ENCODE results near the gene RSPH3.
A peak's percentile ranks its signal among the peaks of the same experiment; 100 is the strongest.
"Not testable (repeated sequence)": the region's sequence is repeated elsewhere in the genome, so short reads cannot be mapped to it uniquely, and the experiment has no call there.

The RSPH3 gene

GRCh38 chr6:159017757-159018559 lies 18.0 kb upstream of the RSPH3 start:
- H3K27ac ChIP-seq (ENCODE audit: low read depth, low read length) = no peak overlapping the region

GRCh38 chr6:159014406-159014805 lies 14.4 kb upstream of the RSPH3 start:
- H3K9me3 ChIP-seq (ENCODE audit: low read length) = no peaks in the 10 kb centered on the region
- H3K4me1 ChIP-seq (ENCODE audit: insufficient read depth, low read length) = no peaks in the 10 kb centered on the region
- no peak overlapping the region for H3K4me3 ChIP-seq (ENCODE audit: low read depth in 1 of 2, low read length in 2 of 2)
- H3K36me3 ChIP-seq (ENCODE audit: insufficient read depth, low read length) = no peaks in the 10 kb centered on the region
- no peaks in the 10 kb centered on the region for H3K27me3 ChIP-seq (ENCODE audit: control insufficient read depth in 1 of 2, insufficient read depth in 2 of 2, low read length in 2 of 2)
- no peak overlapping the region for H3K9ac ChIP-seq (ENCODE audit: low read length)
- H3K27ac ChIP-seq (ENCODE audit: low read depth, low read length) = no peak overlapping the region

More at GRCh38 chr6:159017757-159018559, 18.0 kb upstream of the RSPH3 start:
- H3K9me3 ChIP-seq (ENCODE audit: low read length) = no peaks in the 10 kb centered on the region
- H3K4me1 ChIP-seq (ENCODE audit: insufficient read depth, low read length) = no peaks in the 10 kb centered on the region
- H3K4me3 ChIP-seq (ENCODE audit: low read depth in 1 of 2, low read length in 2 of 2) = no peak overlapping the region
- H3K27me3 ChIP-seq (ENCODE audit: control insufficient read depth in 1 of 2, insufficient read depth in 2 of 2, low read length in 2 of 2) = no peaks in the 10 kb centered on the region
- no peaks in the 10 kb centered on the region for H3K36me3 ChIP-seq (ENCODE audit: insufficient read depth, low read length)
- H3K9ac ChIP-seq (ENCODE audit: low read length) = no peak overlapping the region

DNA sequence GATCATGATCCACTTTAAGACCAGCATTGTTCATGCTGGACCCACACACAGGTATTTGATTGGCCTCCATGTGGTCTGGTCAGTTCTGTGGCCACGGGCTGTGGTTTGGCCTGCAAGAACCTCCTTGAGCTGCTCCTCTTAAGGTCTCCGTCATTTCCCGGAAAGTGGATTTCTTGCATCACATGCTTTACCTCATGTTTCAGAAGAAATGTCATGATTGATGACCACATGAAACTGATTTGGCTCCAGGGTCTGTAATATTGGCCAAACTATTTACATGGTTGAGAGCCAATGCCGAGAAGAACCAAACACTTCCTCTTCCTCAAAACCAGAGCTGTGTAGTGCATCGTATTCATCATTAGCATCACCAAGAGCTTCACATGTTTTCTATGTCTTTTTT lies 13.2 kb upstream of the RSPH3 start:
- no peaks in the 10 kb centered on the region for H3K4me1 ChIP-seq (ENCODE audit: insufficient read depth, low read length)
- H3K9me3 ChIP-seq (ENCODE audit: low read length) = no peaks in the 10 kb centered on the region
- no peak overlapping the region for H3K4me3 ChIP-seq (ENCODE audit: low read depth in 1 of 2, low read length in 2 of 2)
- H3K27me3 ChIP-seq (ENCODE audit: control insufficient read depth in 1 of 2, insufficient read depth in 2 of 2, low read length in 2 of 2) = no peaks in the 10 kb centered on the region
- H3K27ac ChIP-seq (ENCODE audit: low read depth, low read length) = no peak overlapping the region
- no peaks in the 10 kb centered on the region for H3K36me3 ChIP-seq (ENCODE audit: insufficient read depth, low read length)
- no peak overlapping the region for H3K9ac ChIP-seq (ENCODE audit: low read length)

GRCh38 chr6:159012201-159012600 lies 12.2 kb upstream of the RSPH3 start:
- Histone ChIP-seq H3K4me1 (ENCODE audit: insufficient read depth, low read length) (no peaks in the 10 kb centered on the region), H3K27me3 (ENCODE audit: control insufficient read depth in 1 of 2, insufficient read depth in 2 of 2, low read length in 2 of 2) (no peaks in the 10 kb centered on the region), H3K9me3 (ENCODE audit: low read length) (no peaks in the 10 kb centered on the region), H3K4me3 (ENCODE audit: low read depth in 1 of 2, low read length in 2 of 2) (no peak overlapping the region), H3K36me3 (ENCODE audit: insufficient read depth, low read length) (no peaks in the 10 kb centered on the region), H3K9ac (ENCODE audit: low read length) (no peak overlapping the region), H3K27ac (ENCODE audit: low read depth, low read length) (no peak overlapping the region)

- H3K27me3 ChIP-seq (ENCODE audit: control insufficient read depth in 1 of 2, insufficient read depth in 2 of 2, low read length in 2 of 2); H3K27ac ChIP-seq (ENCODE audit: low read depth, low read length); H3K4me3 ChIP-seq (ENCODE audit: low read depth in 1 of 2, low read length in 2 of 2): not testable (repeated sequence)
Observed at GRCh38 chr6:159010037-159010612, 10.1 kb upstream of the RSPH3 start.

DNA sequence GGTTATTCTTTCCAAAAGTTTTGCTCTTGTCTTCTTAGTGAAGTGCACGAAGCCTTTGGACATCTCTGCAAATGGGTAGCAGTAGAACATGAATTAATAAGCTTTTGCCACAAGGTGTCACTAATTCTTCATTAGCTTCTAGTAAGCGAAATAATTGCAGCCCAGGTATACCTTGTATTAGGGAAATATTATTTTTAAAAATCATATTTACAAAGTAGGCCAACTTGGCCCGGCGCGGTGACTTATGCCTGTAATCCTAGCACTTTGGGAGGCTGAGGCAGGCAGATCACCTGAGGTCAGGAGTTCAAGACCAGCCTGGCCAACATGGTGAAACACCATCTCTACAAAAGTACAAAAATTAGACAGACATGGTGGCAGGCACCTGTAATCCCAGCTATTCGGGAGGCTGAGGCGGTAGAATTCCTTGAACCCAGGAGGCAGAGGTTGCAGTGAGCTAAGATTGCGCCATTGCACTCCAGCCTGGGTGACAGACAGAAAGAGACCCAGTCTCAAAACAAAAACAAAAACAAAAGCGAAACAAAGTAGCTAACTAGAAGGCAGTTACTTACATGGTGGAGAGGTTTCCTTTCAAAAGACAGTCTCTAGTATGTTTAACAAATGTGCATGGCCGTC lies 8.8 kb upstream of the RSPH3 start:
- no peak overlapping the region for H3K9ac ChIP-seq (ENCODE audit: low read length)
- no peaks in the 10 kb centered on the region for H3K9me3 ChIP-seq (ENCODE audit: low read length)
- H3K36me3 ChIP-seq (ENCODE audit: insufficient read depth, low read length) = no peaks in the 10 kb centered on the region
- H3K4me3 ChIP-seq (ENCODE audit: low read depth in 1 of 2, low read length in 2 of 2) = no peak overlapping the region
- no peak overlapping the region for H3K27ac ChIP-seq (ENCODE audit: low read depth, low read length)
- no peaks in the 10 kb centered on the region for H3K27me3 ChIP-seq (ENCODE audit: control insufficient read depth in 1 of 2, insufficient read depth in 2 of 2, low read length in 2 of 2)
- H3K4me1 ChIP-seq (ENCODE audit: insufficient read depth, low read length) = no peaks in the 10 kb centered on the region

More at GRCh38 chr6:159010037-159010612, 10.1 kb upstream of the RSPH3 start:
- H3K9ac ChIP-seq (ENCODE audit: low read length); H3K4me1 ChIP-seq (ENCODE audit: insufficient read depth, low read length); H3K36me3 ChIP-seq (ENCODE audit: insufficient read depth, low read length); H3K9me3 ChIP-seq (ENCODE audit: low read length): not testable (repeated sequence)

DNA sequence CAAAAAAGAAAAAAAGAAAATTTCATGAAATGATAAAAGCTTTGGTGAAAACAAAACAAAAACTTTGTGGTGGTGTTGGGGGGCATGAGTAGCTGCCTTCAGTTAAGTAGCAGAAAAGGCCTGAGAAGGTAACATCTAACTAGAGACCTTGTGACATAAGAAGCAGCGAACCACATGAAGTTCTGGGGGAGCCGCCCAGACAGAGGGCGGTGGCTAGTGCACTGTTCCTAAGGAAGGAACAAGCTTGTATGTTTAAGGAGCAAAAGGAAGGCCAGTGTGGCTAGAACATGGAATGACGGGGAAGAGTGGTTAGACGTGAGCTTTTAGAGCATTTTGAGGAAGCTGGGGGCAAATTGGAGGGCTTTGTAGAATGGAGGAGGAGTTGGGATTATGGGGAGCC lies 7.5 kb upstream of the RSPH3 start:
- Histone ChIP-seq H3K9ac (ENCODE audit: low read length) (no peak overlapping the region), H3K27me3 (ENCODE audit: control insufficient read depth in 1 of 2, insufficient read depth in 2 of 2, low read length in 2 of 2) (no peaks in the 10 kb centered on the region), H3K4me1 (ENCODE audit: insufficient read depth, low read length) (no peaks in the 10 kb centered on the region), H3K36me3 (ENCODE audit: insufficient read depth, low read length) (no peaks in the 10 kb centered on the region), H3K4me3 (ENCODE audit: low read depth in 1 of 2, low read length in 2 of 2) (no peak overlapping the region), H3K27ac (ENCODE audit: low read depth, low read length) (no peak overlapping the region), H3K9me3 (ENCODE audit: low read length) (no peaks in the 10 kb centered on the region)

GRCh38 chr6:159005436-159005835 lies 5.4 kb upstream of the RSPH3 start:
- Histone ChIP-seq H3K27me3 (ENCODE audit: control insufficient read depth in 1 of 2, insufficient read depth in 2 of 2, low read length in 2 of 2) (no peaks in the 10 kb centered on the region), H3K4me3 (ENCODE audit: low read depth in 1 of 2, low read length in 2 of 2) (no peak overlapping the region), H3K27ac (ENCODE audit: low read depth, low read length) (no peak overlapping the region), H3K36me3 (ENCODE audit: insufficient read depth, low read length) (no peaks in the 10 kb centered on the region), H3K9me3 (ENCODE audit: low read length) (no peaks in the 10 kb centered on the region), H3K4me1 (ENCODE audit: insufficient read depth, low read length) (peaks cover 9% of the 10 kb centered on the region), H3K9ac (ENCODE audit: low read length) (no peak overlapping the region)

DNA sequence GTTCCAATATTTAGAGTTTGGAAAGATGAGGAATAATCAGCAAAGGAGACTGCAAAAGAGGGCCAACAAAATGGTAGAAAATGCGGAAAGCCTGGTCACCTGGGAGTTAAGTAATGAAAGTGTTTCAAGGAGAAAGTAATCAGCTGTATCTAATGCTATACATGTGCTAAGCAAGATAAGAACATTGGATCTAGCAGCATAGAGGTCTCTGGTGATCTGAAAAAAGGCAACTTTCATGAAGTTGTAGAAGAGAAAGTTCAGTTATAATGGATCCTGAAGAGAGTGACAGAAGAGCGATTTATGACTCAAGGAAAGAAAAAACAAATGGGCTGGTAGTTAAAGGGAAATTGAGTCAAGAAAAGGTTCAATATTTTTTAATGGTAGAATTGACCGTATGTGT lies 4.6 kb upstream of the RSPH3 start:
- no peaks in the 10 kb centered on the region for H3K36me3 ChIP-seq (ENCODE audit: insufficient read depth, low read length)
- no peak overlapping the region for H3K9ac ChIP-seq (ENCODE audit: low read length)
- H3K4me1 ChIP-seq (ENCODE audit: insufficient read depth, low read length) = peaks cover 11% of the 10 kb centered on the region
- H3K27me3 ChIP-seq (ENCODE audit: control insufficient read depth in 1 of 2, insufficient read depth in 2 of 2, low read length in 2 of 2) = no peaks in the 10 kb centered on the region
- H3K4me3 ChIP-seq (ENCODE audit: low read depth in 1 of 2, low read length in 2 of 2) = no peak overlapping the region
- H3K9me3 ChIP-seq (ENCODE audit: low read length) = no peaks in the 10 kb centered on the region
- H3K27ac ChIP-seq (ENCODE audit: low read depth, low read length) = no peak overlapping the region

DNA sequence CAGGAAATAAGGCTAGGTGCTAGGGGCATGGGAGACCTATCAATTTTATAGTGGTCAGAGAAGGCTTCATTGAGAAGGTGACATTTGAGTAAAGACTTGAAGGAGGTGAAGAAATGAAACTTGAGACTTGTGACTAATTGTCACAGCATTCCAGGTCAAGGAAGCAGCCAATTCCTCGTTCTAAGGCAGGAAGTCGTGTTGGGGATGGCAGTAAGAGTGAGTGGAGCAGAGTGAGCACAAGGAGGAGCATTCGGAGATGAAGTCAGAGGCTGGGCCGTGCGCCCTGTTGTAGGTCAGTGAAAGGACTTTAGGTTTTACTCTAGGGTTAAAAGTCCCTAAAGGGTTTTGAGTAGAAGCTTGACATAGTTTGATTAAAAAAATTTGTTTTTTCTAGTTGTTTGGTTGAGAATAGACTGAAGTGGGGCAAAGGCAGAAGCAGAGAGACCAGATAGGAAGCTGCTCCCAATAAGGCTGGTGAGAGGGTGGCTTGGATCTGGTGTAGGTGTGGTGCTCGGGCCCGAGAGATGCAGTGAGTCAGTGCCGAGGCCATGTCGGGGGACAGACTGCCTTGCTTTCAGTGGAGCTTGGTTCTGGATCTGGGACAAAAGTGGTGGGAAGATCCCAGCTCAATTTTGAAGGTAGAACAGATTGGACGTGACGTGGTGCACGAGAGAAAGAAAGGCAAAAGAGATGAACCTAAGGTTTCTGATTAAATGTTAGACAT lies 2.6 kb upstream of the RSPH3 start:
- no peaks in the 10 kb centered on the region for H3K36me3 ChIP-seq (ENCODE audit: insufficient read depth, low read length)
- H3K27ac ChIP-seq (ENCODE audit: low read depth, low read length) = no peak overlapping the region
- H3K4me3 ChIP-seq (ENCODE audit: low read depth in 1 of 2, low read length in 2 of 2) = no peak overlapping the region
- H3K4me1 ChIP-seq (ENCODE audit: insufficient read depth, low read length) = peaks cover 16% of the 10 kb centered on the region
- H3K9ac ChIP-seq (ENCODE audit: low read length) = no peak overlapping the region
- H3K9me3 ChIP-seq (ENCODE audit: low read length) = no peaks in the 10 kb centered on the region
- no peaks in the 10 kb centered on the region for H3K27me3 ChIP-seq (ENCODE audit: control insufficient read depth in 1 of 2, insufficient read depth in 2 of 2, low read length in 2 of 2)

- H3K9ac ChIP-seq (ENCODE audit: low read length) = peak overlapping the region; percentile 43
- no peaks in the 10 kb centered on the region for H3K27me3 ChIP-seq (ENCODE audit: control insufficient read depth in 1 of 2, insufficient read depth in 2 of 2, low read length in 2 of 2)
- H3K36me3 ChIP-seq (ENCODE audit: insufficient read depth, low read length) = no peaks in the 10 kb centered on the region
- H3K27ac ChIP-seq (ENCODE audit: low read depth, low read length) = peak overlapping the region; percentile 93
- peaks cover 16% of the 10 kb centered on the region for H3K4me1 ChIP-seq (ENCODE audit: insufficient read depth, low read length)
- no peaks in the 10 kb centered on the region for H3K9me3 ChIP-seq (ENCODE audit: low read length)
- H3K4me3 ChIP-seq (ENCODE audit: low read depth in 1 of 2, low read length in 2 of 2) = peak overlapping the region; percentile 85 to 86
Observed at GRCh38 chr6:158999154-158999665, 792 bp downstream of the RSPH3 start.

Measured in muscle layer of colon (tissue), 2 donors.